GM12878 (cell line): Measurements from ENCODE around the gene SNX15. TPM values are rescaled to one million over a fixed set of nuclear protein-coding genes. Genes with fewer than 3 reads are reported as not detected.

Experiments used
- ATAC-seq: fragments of 200-7000 bp; cut with Tn5 transposase; 3 replicates; pipeline ENCODE4 v1.9.1; 2020; ENCODE audit warnings: mild to moderate bottlenecking, moderate library complexity
- BruUV-seq: library from RNA; stranded (reverse); fragments of 400-500 nt; replicated peaks from 2 replicates; lab custom pipeline; 2021; lab: Mats Ljungman, UMichigan
- CTCF ChIA-PET: fragments of 300-600 bp; sonication (Branson Sonifier 250); formaldehyde crosslinking; extraction: SDS; loops from one replicate; lab custom pipeline; 2021; ENCODE audit warnings: inconsistent platforms; lab: Yijun Ruan, JAX
- POLR2A ChIA-PET: fragments of 350-600 bp; formaldehyde crosslinking; extraction: SDS; loops from one replicate; lab custom pipeline; 2021; ENCODE audit warnings: inconsistent platforms; lab: Charles Lee
- RAD21 ChIA-PET: fragments of 300-600 bp; sonication (Branson Sonifier 250); formaldehyde crosslinking; loops from one replicate; lab custom pipeline; 2023; ENCODE audit warnings: antibody characterized with exemption; ENCODE audit not compliant: unreplicated experiment; lab: Charles Lee
- SMC1A ChIA-PET: fragments of 300-600 bp; sonication (Branson Sonifier 250); formaldehyde crosslinking; loops from one replicate; lab custom pipeline; 2023; ENCODE audit not compliant: unreplicated experiment, uncharacterized antibody; lab: Charles Lee
- DNase-seq: peaks from one replicate; pipeline ENCODE4 v3.0.0-alpha.2; 2011; ENCODE audit warnings: low read depth, low spot score
- FAIRE-seq: peaks from 3 replicates; lab custom pipeline; 2011; peaks lifted over from hg19 to GRCh38; lab: Jason Lieb, UNC
- H2AFZ ChIP-seq: 2 replicates; pipeline ENCODE4 v1.6.0; 2011; ENCODE audit warnings: low read depth, low read length, control low read depth; ENCODE audit not compliant: control insufficient read depth
- H3K27ac ChIP-seq: 2 replicates; pipeline ENCODE4 v1.5.1; 2011; ENCODE audit warnings: control low read depth; ENCODE audit not compliant: control insufficient read depth, insufficient read depth
- H3K27me3 ChIP-seq, 2 experiments: replicated peaks in 1 of 2; 2 replicates each; pipeline versions ENCODE4 v1.6.0 to v1.6.1; 2011; ENCODE audit warnings: low read length in 1 of 2; ENCODE audit not compliant: control insufficient read depth in 2 of 2, insufficient read depth in 2 of 2
- H3K36me3 ChIP-seq, 2 experiments: 2 replicates each; pipeline ENCODE4 v1.5.1; 2011; ENCODE audit warnings: low read length in 1 of 2; ENCODE audit not compliant: control insufficient read depth in 2 of 2, insufficient read depth in 2 of 2
- H3K4me1 ChIP-seq: 2 replicates; pipeline ENCODE4 v1.6.1; 2011; ENCODE audit warnings: mild to moderate bottlenecking, low read length, moderate library complexity, mixed read lengths; ENCODE audit not compliant: control insufficient read depth, insufficient read depth
- H3K4me2 ChIP-seq: 2 replicates; pipeline ENCODE4 v1.6.0; 2011; ENCODE audit warnings: control low read depth; ENCODE audit not compliant: control insufficient read depth, insufficient read depth
- H3K4me3 ChIP-seq: fragments of 200-600 bp; sonication (generic); 2 replicates; pipeline ENCODE4 v1.5.1; 2016
- H3K79me2 ChIP-seq: 2 replicates; pipeline ENCODE4 v1.6.0; 2011; ENCODE audit warnings: low read length; ENCODE audit not compliant: control insufficient read depth, insufficient read depth
- H3K9ac ChIP-seq: 2 replicates; pipeline ENCODE4 v1.8.0; 2011; ENCODE audit warnings: low read length, control low read depth, mixed read lengths; ENCODE audit not compliant: control insufficient read depth, insufficient read depth
- H3K9me3 ChIP-seq: replicated peaks from 3 replicates; pipeline ENCODE4 v1.5.1; 2011; ENCODE audit warnings: mild to moderate bottlenecking, low read length; ENCODE audit not compliant: control insufficient read depth, insufficient read depth
- H4K20me1 ChIP-seq: 2 replicates; pipeline ENCODE4 v1.6.0; 2011; ENCODE audit not compliant: control insufficient read depth, insufficient read depth
- BCLAF1 ChIP-seq: fragments of 450-650 bp; IDR thresholded peaks from 2 replicates; pipeline ENCODE4 v1.6.1; 2017; ENCODE audit warnings: antibody characterized with exemption, mild to moderate bottlenecking, moderate library complexity
- BRCA1 ChIP-seq: IDR thresholded peaks from 2 replicates; pipeline ENCODE4 v1.6.1; 2011; ENCODE audit warnings: low read depth, low read length, improper control_type of control experiment
- EED ChIP-seq: sonication (generic); IDR thresholded peaks from 2 replicates; pipeline ENCODE4 v1.6.1; 2016; ENCODE audit warnings: antibody characterized with exemption, low read depth
- EGR1 ChIP-seq, 2 experiments: IDR thresholded peaks; 1 replicate in 1 of 2; 2 replicates in 1 of 2; pipeline ENCODE4 v1.6.1; 2011 to 2012; ENCODE audit warnings: low read depth in 2 of 2, low read length in 2 of 2, borderline replicate concordance in 1 of 2, mild to moderate bottlenecking in 1 of 2, moderate library complexity in 1 of 2
- ESRRA ChIP-seq: IDR thresholded peaks from 2 replicates; pipeline ENCODE4 v1.6.1; 2012; ENCODE audit warnings: mild to moderate bottlenecking, low read length, improper control_type of control experiment
- EZH2 ChIP-seq: IDR thresholded peaks from 2 replicates; pipeline ENCODE4 v1.6.1; 2012; ENCODE audit warnings: low read depth, mild to moderate bottlenecking, control low read depth, inconsistent platforms, low read length, borderline replicate concordance; ENCODE audit not compliant: control insufficient read depth
- IKZF1 ChIP-seq: fragments of 450-650 bp; conservative IDR thresholded peaks from 2 replicates; pipeline ENCODE4 v1.6.1; 2017; ENCODE audit warnings: antibody characterized with exemption, mild to moderate bottlenecking
- MTA2 ChIP-seq: fragments of 450-650 bp; IDR thresholded peaks from 2 replicates; pipeline ENCODE4 v1.6.1; 2016; ENCODE audit warnings: low read depth, mild to moderate bottlenecking, moderate library complexity
- MYB ChIP-seq: fragments of 150-350 bp; IDR thresholded peaks from 2 replicates; pipeline ENCODE4 v1.6.1; 2014; ENCODE audit warnings: mild to moderate bottlenecking, low read depth, low read length, borderline replicate concordance
- NFIC ChIP-seq: IDR thresholded peaks from 2 replicates; pipeline ENCODE4 v1.6.1; 2012; ENCODE audit warnings: low read depth, mild to moderate bottlenecking, inconsistent platforms, low read length, moderate library complexity
- POU2F2 ChIP-seq: IDR thresholded peaks from 3 replicates; pipeline ENCODE4 v1.6.1; 2011; ENCODE audit warnings: low read depth, mild to moderate bottlenecking, low read length, borderline replicate concordance
- RUNX3 ChIP-seq: IDR thresholded peaks from 2 replicates; pipeline ENCODE4 v1.6.1; 2012; ENCODE audit warnings: low read length, inconsistent platforms
- SKIL ChIP-seq: fragments of 450-650 bp; IDR thresholded peaks from 2 replicates; pipeline ENCODE4 v1.6.1; 2017; ENCODE audit warnings: mild to moderate bottlenecking, low read depth, inconsistent platforms; ENCODE audit not compliant: poor library complexity, severe bottlenecking
- SMC3 ChIP-seq: IDR thresholded peaks from 2 replicates; pipeline ENCODE4 v1.6.1; 2011; ENCODE audit warnings: low read length, improper control_type of control experiment, borderline replicate concordance
- ZBTB40 ChIP-seq: fragments of 450-650 bp; IDR thresholded peaks from 2 replicates; pipeline ENCODE4 v1.6.1; 2016; ENCODE audit warnings: mild to moderate bottlenecking, moderate library complexity, borderline replicate concordance
- WGBS: methylation state at CpG from one replicate; pipeline ENCODE4 v1.1.6; 2016; ENCODE audit warnings: low lambda C conversion rate; ENCODE audit not compliant: insufficient replicate concordance, insufficient coverage; ENCODE audit errors: missing lambda C conversion rate; 5-methylcytosine and 5-hydroxymethylcytosine counted together
- in situ Hi-C: fragments of 300-500 bp; cut with MboI; formaldehyde crosslinking; loops from 9 replicates; pipeline ENCODE4 v1.14.3; 2018; ENCODE audit warnings: mixed read lengths
- intact Hi-C: fragments of 100-400 bp; cut with micrococcal nuclease; formaldehyde crosslinking; loops from one replicate; pipeline ENCODE4 v1.14.2; 2022; ENCODE audit not compliant: unreplicated experiment
- polyA plus RNA-seq, 11 experiments: library from polyadenylated mRNA; depleted of rRNA in 4 of 11; unstranded in 6 of 11; stranded (reverse) in 5 of 11; fragments of >200 nt; fragmentation: Nextera tagmentation in 4 of 11; fragmentation: Illumina TruSeq in 1 of 11; extraction: Ambion mirVana in 4 of 11; extraction: Trizol in 1 of 11; gene quantifications; 1 replicate in 1 of 11; 2 replicates in 10 of 11; pipeline versions ENCODE4 v1.2.1 to v1.2.3, GENCODE V29; 2011 to 2016; ENCODE audit warnings: inconsistent platforms in 2 of 11, missing spikeins in 2 of 11, low read depth in 1 of 11
- total RNA-seq, 4 experiments: library from RNA; depleted of rRNA in 3 of 4; stranded (reverse); fragments of >200 nt in 3 of 4; fragmentation: Illumina TruSeq in 1 of 4; extraction: Trizol in 1 of 4; gene quantifications; 2 replicates each; pipeline versions ENCODE4 v1.2.1 to v1.2.3, GENCODE V29; 2013 to 2021

SNX15 gene
- total and polyA plus RNA-seq, 10 of the 15 experiments (the other 5 are each of a cell fraction or from before 2014, with no cell fraction given): 2.4 to 24.0 (median 16.1) TPM

- H4K20me1 ChIP-seq: no peaks in the 10 kb centered on the region
- no peak overlapping the region for H3K4me3 ChIP-seq
- no peaks in the 10 kb centered on the region for H3K9me3 ChIP-seq
- no peak overlapping the region for H3K9ac ChIP-seq
- H2AFZ ChIP-seq: no peak overlapping the region
- DNase-seq (no peak), FAIRE-seq (no peak), ATAC-seq (peak; percentile 73)
- no peak overlapping the region for H3K27ac ChIP-seq
- 0% methylated on average over 1 of the region's 1 CpG for WGBS
- no peaks in the 10 kb centered on the region for H3K27me3 ChIP-seq
- in situ Hi-C loops: no loop called here
- RAD21 ChIA-PET: no interaction called here
- CTCF ChIA-PET: interaction anchor here (0.6 to 1.3 kb wide), 2 partner anchors 21 to 197 kb away, joined by 4 to 5 read pairs; no protein-coding TSS in a partner anchor
- POLR2A ChIA-PET: interaction anchor here (0.6 to 1.6 kb wide), 4 partner anchors 14 to 126 kb away, joined by 3 to 9 read pairs (median 4); partner anchors contain the start of gene CAPN1
- intact Hi-C loops: no loop called here
- SMC1A ChIA-PET: interaction anchor here (1.4 kb wide), 1 partner anchor 14 kb away, joined by 8 read pairs; no protein-coding TSS in a partner anchor
- no peaks in the 10 kb centered on the region for H3K36me3 ChIP-seq
- peak overlapping the region; percentile 21; the same call in 1 of the 2 replicates for H3K4me2 ChIP-seq
- BruUV-seq: no TSS peak
- H3K79me2 ChIP-seq: no peaks in the 10 kb centered on the region
- peaks cover 48% of the 10 kb centered on the region for H3K4me1 ChIP-seq
- peak; percentile 70; the same call in 1 of the 2 replicates for TF ChIP-seq MTA2
- TF ChIP-seq ESRRA: no peak
- TF ChIP-seq ZBTB40: peak; percentile 95
- TF ChIP-seq EZH2: no peak
- TF ChIP-seq RUNX3: peak; percentile 54
- 0 out of 3 replicates have a peak, but pooled peaks have one; percentile 18 for TF ChIP-seq POU2F2
- no peak for TF ChIP-seq BCLAF1
- no peak; the same call in 1 of the 2 replicates for TF ChIP-seq NFIC
- no peak for TF ChIP-seq EED
- no peak for TF ChIP-seq SMC3
- TF ChIP-seq EGR1 (IDR thresholded peaks at IDR 0.05; ENCODE audit: borderline replicate concordance in 1 of 2, low read depth in 2 of 2, low read length in 2 of 2): no peak
- TF ChIP-seq SKIL: peak; percentile 37
- no peak for TF ChIP-seq MYB
- TF ChIP-seq BRCA1: no peak
- peak; percentile 32; the same call in 1 of the 2 replicates for TF ChIP-seq IKZF1
Observed at GRCh38 chr11:65055538-65055937, 28.3 kb downstream of the SNX15 start.
